GM21619 (cell line): ENCODE results near the gene BRDT.
"Not testable (repeated sequence)": the region's sequence is repeated elsewhere in the genome, so short reads cannot be mapped to it uniquely, and the experiment has no call there.

Source experiments
- ATAC-seq: cut with Tn5 transposase; IDR thresholded peaks from one replicate; pipeline ENCODE4 v1.9.1; 2021; ENCODE audit not compliant: unreplicated experiment

The BRDT gene

GRCh38 chr1:91981996-91982609, 32.9 kb downstream of the BRDT start:
- ATAC-seq = no peak

- no peak for ATAC-seq
Observed at GRCh38 chr1:91993256-91993655, 44.1 kb downstream of the BRDT start.

- no peak for ATAC-seq
Observed at GRCh38 chr1:91997607-91998195, 48.5 kb downstream of the BRDT start.

GRCh38 chr1:92004129-92004528, 54.9 kb downstream of the BRDT start:
- ATAC-seq = no peak

DNA sequence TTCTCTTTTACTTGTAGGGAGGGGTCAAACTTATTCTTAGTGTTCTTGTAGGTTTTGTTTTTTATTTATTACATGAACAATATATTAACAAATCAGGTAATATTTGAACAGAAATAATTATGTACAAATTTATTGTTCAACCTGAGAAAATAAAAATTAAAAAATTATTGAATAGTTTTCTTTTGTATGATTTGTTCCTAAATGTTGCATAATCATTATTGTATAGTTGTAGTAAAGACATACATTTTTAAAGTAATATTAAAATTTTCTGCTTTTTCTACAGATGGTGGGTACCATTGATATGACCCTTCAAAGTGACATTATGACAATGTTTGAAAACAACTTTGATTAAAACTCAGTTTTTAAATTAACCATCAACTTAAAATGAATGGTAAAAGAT, 64.7 kb downstream of the BRDT start:
- no peak for ATAC-seq

DNA sequence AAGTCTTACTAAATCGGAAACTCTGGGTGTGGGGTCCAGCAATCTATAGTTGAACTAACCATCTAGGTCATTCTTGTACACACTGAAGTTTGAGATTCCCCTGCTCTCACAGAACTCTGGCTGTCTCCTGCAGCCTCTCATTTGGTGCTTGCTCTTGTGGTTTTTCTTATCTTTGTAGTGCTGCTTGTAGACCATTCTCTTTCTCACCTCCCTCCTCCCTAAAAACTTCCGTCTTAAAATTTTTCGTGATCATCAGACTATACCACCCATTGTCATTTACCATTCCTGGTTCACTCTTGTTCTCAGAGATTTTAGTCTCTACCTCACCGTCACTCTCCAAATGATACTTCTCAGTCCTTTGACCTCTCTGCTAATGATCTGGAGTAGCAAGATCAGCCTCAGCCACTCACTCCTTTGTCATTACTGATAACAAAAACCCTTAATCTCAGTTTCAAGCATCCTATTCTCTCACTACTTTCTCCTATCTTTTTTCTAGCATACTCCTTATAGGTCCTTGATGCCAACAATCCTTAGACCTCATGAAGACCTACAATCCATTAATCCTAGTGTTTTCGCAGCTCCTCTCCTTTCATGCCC, 67.6 kb downstream of the BRDT start:
- no peak for ATAC-seq

DNA sequence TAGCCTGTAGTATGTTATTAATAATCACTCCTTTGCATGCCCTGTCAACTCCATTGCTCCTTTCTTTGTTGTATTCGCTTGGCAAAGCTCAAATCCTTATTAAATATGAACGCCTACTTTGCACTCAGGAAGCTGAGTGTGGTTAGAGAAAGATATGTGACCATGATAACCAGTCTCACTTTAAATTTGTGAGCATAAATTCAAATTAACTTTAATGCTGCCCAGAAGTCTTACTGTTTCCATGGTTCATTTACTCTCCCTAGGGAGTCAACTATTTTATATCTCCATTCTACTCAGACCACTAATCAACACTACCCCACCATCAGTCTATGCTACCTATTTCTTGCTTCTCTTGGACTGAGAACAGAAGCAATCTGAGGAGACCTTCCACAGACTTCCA, 68.5 kb downstream of the BRDT start:
- no peak for ATAC-seq

- not testable (repeated sequence) for ATAC-seq
Observed at GRCh38 chr1:92026042-92026441, 76.8 kb downstream of the BRDT start.

DNA sequence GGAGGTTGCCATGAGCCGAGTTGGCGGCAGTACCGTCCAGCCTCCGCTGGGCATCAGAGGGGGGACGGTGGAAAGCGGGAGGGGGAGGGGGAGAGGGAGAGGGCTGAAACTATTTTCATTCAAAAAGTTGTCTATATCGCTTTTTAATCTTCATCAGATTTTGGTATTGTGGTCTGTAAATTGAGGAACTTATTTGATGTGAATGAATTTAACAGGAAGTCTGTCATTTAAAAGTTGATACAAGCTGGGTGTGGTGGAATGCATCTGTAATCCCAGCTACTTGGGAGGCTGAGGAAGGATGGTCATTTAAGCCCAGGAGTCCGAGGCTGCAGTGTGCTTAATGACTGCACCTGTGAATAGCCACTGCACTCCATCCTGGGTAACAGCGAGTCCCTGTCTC, 77.6 kb downstream of the BRDT start:
- ATAC-seq = no peak

DNA sequence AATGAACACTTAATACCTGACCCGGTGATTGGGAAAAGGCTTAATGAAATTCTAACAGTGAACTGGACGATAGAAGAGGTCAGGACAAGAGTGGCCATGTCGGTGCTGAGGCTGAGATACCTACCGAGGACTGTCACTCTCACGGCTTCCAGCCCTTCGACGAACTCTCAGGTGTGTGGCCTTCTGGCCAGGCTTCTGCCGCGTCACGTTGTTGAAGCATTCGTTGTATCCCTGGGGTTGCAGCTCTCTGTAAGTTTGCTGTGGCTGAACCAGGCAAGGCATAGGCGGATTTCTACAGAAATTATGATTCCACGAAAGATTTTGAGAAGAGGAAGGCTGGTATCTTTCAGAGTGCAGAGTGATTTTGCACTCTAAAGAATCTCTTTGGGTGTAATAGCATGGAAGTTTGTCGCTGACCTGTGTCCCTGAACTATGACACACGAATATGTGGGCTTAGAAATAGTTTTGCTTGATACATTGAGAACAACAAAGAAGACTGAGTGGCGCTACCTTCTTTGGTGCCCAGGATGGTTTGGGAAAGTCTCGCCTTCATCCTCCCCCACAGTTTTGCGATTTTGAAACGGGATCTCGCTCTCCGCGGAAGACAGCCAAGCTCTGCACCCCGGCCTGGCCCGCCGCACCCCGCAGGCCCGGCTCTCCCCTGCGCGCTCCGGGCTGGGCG, 80.2 kb downstream of the BRDT start:
- ATAC-seq = no peak

DNA sequence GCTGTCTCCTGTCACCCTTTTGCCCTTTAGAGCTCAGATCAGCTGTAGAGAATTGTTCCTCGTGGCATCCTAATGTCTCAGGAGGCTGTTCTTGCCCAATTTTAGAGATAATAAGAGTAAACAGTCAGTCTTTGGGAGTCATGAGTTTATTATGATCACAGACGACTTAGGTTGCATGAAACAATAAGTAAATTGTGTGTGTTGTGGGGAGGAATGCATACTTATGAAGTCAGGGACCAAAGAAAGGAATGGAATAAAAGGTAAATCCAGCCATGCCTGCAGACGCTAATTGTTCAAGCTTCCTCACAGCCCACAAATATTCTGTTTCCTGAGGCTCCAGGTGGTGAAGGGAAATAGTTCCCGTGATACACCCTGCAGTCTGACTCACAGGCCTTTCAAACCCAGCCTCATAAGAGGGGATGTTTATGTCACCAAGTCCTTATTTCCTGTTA, 81.5 kb downstream of the BRDT start:
- no peak for ATAC-seq

DNA sequence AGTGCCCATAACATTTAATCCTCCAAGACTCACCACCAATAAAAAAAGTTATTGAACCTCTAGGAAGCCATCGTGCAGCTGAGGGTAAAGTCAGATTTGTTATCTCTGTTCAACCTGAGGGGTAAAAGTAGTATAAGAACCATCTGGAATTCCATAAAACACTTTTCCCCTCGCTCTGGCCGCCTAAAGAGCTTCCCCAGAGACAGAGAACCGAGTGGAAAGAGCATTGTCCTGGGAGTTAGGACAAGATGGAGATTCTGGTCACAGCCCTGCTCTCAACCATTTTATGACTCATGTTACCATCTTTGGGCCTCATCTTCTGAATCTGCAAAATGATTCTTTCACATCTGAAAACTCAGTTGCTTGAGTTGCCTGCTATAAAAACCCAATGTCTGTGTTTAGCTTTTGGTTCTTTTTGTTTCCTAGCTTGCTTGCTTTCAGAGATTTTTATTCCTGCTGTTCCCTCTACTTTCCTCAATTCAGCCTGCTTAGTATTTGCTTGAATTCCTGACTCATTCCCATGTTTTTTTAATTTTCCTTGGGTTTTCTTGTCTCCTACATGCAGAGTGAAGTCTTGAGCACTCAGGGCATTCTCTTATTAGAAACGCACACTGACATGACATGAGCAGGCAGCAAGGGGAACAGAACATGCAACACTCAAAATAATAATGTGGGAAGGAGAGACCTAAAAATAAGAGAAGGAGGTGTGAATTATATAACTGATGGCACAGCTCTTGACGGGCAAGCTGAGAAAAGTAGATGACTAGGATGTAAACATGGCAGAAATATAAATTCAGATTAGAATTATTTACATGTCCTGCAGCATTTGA, 82.3 kb downstream of the BRDT start:
- ATAC-seq = no peak

GRCh38 chr1:92037400-92037799, 88.2 kb downstream of the BRDT start:
- ATAC-seq = no peak

GRCh38 chr1:92038695-92039346, 89.6 kb downstream of the BRDT start:
- no peak for ATAC-seq

DNA sequence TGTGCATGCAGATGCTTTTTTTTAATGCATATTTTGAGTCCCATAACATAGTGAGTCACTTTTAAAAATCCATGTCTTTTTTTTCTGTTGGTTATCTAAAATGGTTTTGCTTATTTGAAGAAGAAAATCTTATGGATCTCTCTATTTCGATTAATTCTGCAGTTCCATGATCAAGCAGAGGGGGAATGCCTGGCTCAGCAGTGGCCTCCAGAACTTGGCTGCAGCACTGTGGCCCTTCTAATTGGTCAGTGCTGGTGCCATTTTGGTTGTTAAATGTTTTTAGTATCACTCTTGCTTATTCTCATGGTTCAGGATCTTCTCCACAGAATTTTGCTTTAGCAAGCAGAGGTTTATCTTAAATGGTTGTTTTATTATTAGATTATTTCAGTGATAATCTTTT, 91.8 kb downstream of the BRDT start:
- ATAC-seq = no peak

GRCh38 chr1:92043621-92044020, 94.4 kb downstream of the BRDT start:
- ATAC-seq = no peak

GRCh38 chr1:92045766-92046495, 96.7 kb downstream of the BRDT start:
- ATAC-seq = no peak

GRCh38 chr1:92051948-92052347, 102.7 kb downstream of the BRDT start:
- no peak for ATAC-seq
